ENCODE data around the gene ITGB2. TPM values are rescaled to one million over a fixed set of nuclear protein-coding genes. Genes with fewer than 3 reads are reported as not detected.

The ITGB2 gene
- total RNA-seq, 1 experiment from 2014 or later = 24.8 TPM

DNA sequence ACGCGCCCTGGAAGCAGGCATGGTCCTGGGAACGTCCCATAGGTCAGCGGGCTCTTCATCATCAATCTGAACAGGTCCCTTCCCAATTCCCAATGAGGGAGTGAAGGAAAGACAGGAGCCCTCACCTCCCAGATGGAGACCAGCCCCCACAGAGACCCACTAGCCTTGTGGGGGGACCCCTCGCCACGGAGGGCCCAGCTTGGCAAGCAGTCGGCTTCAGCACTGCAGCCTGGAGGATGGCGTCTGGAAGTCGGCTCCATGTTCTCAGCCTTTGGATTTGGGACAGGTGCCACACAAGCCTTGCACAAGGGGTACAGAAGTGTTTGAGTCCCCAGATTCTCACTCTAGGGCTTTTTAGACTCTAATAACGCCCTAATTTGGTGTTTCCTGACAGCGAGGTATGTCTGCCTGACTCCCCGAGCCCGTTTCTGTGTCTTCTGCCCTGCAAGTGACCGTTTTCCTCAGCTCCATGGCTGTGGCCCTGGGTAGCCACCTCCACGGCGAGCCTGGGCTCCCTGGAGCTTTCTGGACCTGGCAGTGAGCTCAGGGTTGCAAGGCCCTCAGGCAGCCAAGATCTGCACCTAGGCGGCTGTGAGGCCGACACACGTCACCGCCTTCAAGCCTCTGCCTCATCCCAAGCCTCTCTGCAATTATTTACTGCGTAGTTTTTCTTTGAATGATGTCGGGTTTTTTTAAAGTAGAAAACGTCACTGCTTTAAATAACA, 77.8 kb downstream of the ITGB2 start:
- Mint-ChIP-seq H3K27me3 (ENCODE audit: insufficient read depth, unreplicated experiment) (no peaks in the 10 kb centered on the region), H3K4me3 (ENCODE audit: unreplicated experiment) (no peak overlapping the region), H3K9me3 (ENCODE audit: unreplicated experiment) (no peaks in the 10 kb centered on the region), H3K36me3 (ENCODE audit: insufficient read depth, unreplicated experiment) (peaks cover 21% of the 10 kb centered on the region), H3K27ac (ENCODE audit: low read depth, unreplicated experiment) (no peak overlapping the region), H3K4me1 (ENCODE audit: insufficient read depth, unreplicated experiment) (no peaks in the 10 kb centered on the region)
- BruUV-seq (replicated peaks) = no TSS peak
- intact Hi-C loops (cut with micrococcal nuclease) = no loop called here
- ChIA-PET POLR2A (no interaction called here), CTCF (interaction anchor here (1.0 kb wide), 1 partner anchor 50 kb away, joined by 4 read pairs; no protein-coding TSS in a partner anchor)
- TF ChIP-seq, protein P1, sequence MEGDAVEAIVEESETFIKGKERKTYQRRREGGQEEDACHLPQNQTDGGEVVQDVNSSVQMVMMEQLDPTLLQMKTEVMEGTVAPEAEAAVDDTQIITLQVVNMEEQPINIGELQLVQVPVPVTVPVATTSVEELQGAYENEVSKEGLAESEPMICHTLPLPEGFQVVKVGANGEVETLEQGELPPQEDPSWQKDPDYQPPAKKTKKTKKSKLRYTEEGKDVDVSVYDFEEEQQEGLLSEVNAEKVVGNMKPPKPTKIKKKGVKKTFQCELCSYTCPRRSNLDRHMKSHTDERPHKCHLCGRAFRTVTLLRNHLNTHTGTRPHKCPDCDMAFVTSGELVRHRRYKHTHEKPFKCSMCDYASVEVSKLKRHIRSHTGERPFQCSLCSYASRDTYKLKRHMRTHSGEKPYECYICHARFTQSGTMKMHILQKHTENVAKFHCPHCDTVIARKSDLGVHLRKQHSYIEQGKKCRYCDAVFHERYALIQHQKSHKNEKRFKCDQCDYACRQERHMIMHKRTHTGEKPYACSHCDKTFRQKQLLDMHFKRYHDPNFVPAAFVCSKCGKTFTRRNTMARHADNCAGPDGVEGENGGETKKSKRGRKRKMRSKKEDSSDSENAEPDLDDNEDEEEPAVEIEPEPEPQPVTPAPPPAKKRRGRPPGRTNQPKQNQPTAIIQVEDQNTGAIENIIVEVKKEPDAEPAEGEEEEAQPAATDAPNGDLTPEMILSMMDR (IDR thresholded peaks at IDR 0.05; ENCODE audit: unreplicated experiment) = no peak
- no peak for DNase-seq (ENCODE audit: unreplicated experiment)

- Mint-ChIP-seq H3K4me1 (ENCODE audit: insufficient read depth, unreplicated experiment) (peaks cover 5% of the 10 kb centered on the region), H3K9me3 (ENCODE audit: unreplicated experiment) (no peaks in the 10 kb centered on the region), H3K36me3 (ENCODE audit: insufficient read depth, unreplicated experiment) (peaks cover 13% of the 10 kb centered on the region), H3K4me3 (ENCODE audit: unreplicated experiment) (no peak overlapping the region), H3K27me3 (ENCODE audit: insufficient read depth, unreplicated experiment) (no peaks in the 10 kb centered on the region), H3K27ac (ENCODE audit: low read depth, unreplicated experiment) (no peak overlapping the region)
- TF ChIP-seq, protein P1 (IDR thresholded peaks at IDR 0.05; ENCODE audit: unreplicated experiment) = no peak
- ChIA-PET POLR2A (no interaction called here), CTCF (no interaction called here)
- DNase-seq (ENCODE audit: unreplicated experiment) = no peak
- no TSS peak for BruUV-seq (replicated peaks)
- intact Hi-C loops (cut with micrococcal nuclease) = no loop called here
These were observed 78.6 kb downstream of the ITGB2 start for GRCh38 chr21:44842087-44842486.

DNA sequence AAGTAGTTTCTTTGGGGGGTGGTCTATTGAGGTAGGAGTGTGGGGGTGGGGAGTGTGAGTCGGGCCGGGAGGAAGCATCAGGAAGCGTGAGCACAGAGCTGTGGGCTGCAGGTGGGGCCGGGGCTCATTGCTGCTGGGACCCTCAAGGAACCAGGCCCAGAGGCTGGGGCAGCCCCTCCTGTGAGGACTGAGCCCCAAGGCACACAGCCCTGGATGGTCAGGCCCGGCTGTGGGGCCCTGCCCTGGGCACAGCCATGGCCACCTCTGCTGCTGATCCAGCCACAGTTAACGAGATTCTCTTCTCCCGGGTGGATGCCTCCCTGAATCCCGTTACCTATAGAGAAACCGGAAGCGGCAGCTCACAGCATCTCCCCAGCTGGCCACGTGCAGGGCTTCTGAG, 79.9 kb downstream of the ITGB2 start:
- no peaks in the 10 kb centered on the region for H3K9me3 Mint-ChIP-seq (ENCODE audit: unreplicated experiment)
- no peak overlapping the region for H3K4me3 Mint-ChIP-seq (ENCODE audit: unreplicated experiment)
- peaks cover 5% of the 10 kb centered on the region for H3K36me3 Mint-ChIP-seq (ENCODE audit: insufficient read depth, unreplicated experiment)

GRCh38 chr21:44838951-44839350, 81.7 kb downstream of the ITGB2 start:
- CTCF ChIA-PET = interaction anchor here (0.7 kb wide), 1 partner anchor 363 kb away, joined by 3 read pairs; no protein-coding TSS in a partner anchor
- TF ChIP-seq, protein P1 (IDR thresholded peaks at IDR 0.05; ENCODE audit: unreplicated experiment) = no peak
- Mint-ChIP-seq H3K36me3 (ENCODE audit: insufficient read depth, unreplicated experiment) (no peaks in the 10 kb centered on the region), H3K9me3 (ENCODE audit: unreplicated experiment) (no peaks in the 10 kb centered on the region), H3K27ac (ENCODE audit: low read depth, unreplicated experiment) (no peak overlapping the region), H3K4me1 (ENCODE audit: insufficient read depth, unreplicated experiment) (peaks cover 5% of the 10 kb centered on the region), H3K4me3 (ENCODE audit: unreplicated experiment) (no peak overlapping the region), H3K27me3 (ENCODE audit: insufficient read depth, unreplicated experiment) (no peaks in the 10 kb centered on the region)
- POLR2A ChIA-PET = no interaction called here
- no TSS peak for BruUV-seq (replicated peaks)
- DNase-seq (ENCODE audit: unreplicated experiment) = no peak
- intact Hi-C loops (cut with micrococcal nuclease) = no loop called here

More for the DNA sequence above, 79.9 kb downstream of the ITGB2 start:
- H3K27ac Mint-ChIP-seq (ENCODE audit: low read depth, unreplicated experiment) = no peak overlapping the region
- CTCF ChIA-PET = no interaction called here
- intact Hi-C loops (cut with micrococcal nuclease) = no loop called here
- H3K27me3 Mint-ChIP-seq (ENCODE audit: insufficient read depth, unreplicated experiment) = no peaks in the 10 kb centered on the region
- peaks cover 5% of the 10 kb centered on the region for H3K4me1 Mint-ChIP-seq (ENCODE audit: insufficient read depth, unreplicated experiment)
- TF ChIP-seq, protein P1 (IDR thresholded peaks at IDR 0.05; ENCODE audit: unreplicated experiment) = no peak
- DNase-seq (ENCODE audit: unreplicated experiment) = no peak
- POLR2A ChIA-PET = interaction anchor here (1.2 kb wide), 1 partner anchor 32 kb away, joined by 3 read pairs; no protein-coding TSS in a partner anchor
- no TSS peak for BruUV-seq (replicated peaks)

Data from MCF 10A (cell line).